Measurements from ENCODE around the gene NRARP. TPM values are rescaled to one million over a fixed set of nuclear protein-coding genes. Genes with fewer than 3 reads are reported as not detected.
"Not testable (repeated sequence)": the region's sequence is repeated elsewhere in the genome, so short reads cannot be mapped to it uniquely, and the experiment has no call there.

Gene NRARP
- total RNA-seq, 1 experiment from 2014 or later = 24.7 TPM

DNA sequence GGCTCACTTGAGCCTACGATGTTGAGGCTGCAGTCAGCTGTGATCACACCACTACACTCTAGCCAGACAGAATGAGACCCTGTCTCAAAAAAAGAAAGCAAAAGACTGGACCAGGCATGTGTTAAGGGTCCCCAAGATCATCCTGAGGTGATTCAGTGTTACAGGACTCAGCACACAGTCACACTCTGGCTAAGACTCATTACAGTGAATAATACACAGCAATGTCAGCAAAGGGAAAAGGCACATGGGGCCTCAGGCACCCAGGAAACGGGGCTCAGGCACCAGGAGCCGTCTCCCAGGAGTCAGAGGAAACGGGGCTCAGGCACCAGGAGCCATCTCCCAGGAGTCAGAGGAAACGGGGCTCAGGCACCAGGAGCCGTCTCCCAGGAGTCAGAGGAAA, 39.2 kb upstream of the NRARP start:
- Histone ChIP-seq H3K4me3 (ENCODE audit: low read depth, low read length) (no peak overlapping the region), H3K36me3 (ENCODE audit: control insufficient read depth, insufficient read depth, low read length) (no peaks in the 10 kb centered on the region), H3K4me1 (no peaks in the 10 kb centered on the region), H3K9me3 (peaks cover 8% of the 10 kb centered on the region), H3K27me3 (replicated peaks; ENCODE audit: control insufficient read depth, insufficient read depth, low read length) (no peaks in the 10 kb centered on the region)
- ChIA-PET POLR2A (no interaction called here), CTCF (no interaction called here)
- Mint-ChIP-seq H3K36me3 (ENCODE audit: insufficient read depth, unreplicated experiment) (no peaks in the 10 kb centered on the region), H3K4me1 (ENCODE audit: low read depth, unreplicated experiment) (no peaks in the 10 kb centered on the region), H3K4me3 (ENCODE audit: unreplicated experiment) (no peak overlapping the region), H3K27me3 (ENCODE audit: insufficient read depth, unreplicated experiment) (no peaks in the 10 kb centered on the region), H3K9me3 (ENCODE audit: unreplicated experiment) (no peaks in the 10 kb centered on the region), H3K27ac (ENCODE audit: unreplicated experiment) (no peak overlapping the region)
- intact Hi-C loops (cut with micrococcal nuclease; ENCODE audit: unreplicated experiment) = no loop called here
- no TSS peak for BruUV-seq (replicated peaks)
- DNase-seq = no peak
- TF ChIP-seq, protein P1, sequence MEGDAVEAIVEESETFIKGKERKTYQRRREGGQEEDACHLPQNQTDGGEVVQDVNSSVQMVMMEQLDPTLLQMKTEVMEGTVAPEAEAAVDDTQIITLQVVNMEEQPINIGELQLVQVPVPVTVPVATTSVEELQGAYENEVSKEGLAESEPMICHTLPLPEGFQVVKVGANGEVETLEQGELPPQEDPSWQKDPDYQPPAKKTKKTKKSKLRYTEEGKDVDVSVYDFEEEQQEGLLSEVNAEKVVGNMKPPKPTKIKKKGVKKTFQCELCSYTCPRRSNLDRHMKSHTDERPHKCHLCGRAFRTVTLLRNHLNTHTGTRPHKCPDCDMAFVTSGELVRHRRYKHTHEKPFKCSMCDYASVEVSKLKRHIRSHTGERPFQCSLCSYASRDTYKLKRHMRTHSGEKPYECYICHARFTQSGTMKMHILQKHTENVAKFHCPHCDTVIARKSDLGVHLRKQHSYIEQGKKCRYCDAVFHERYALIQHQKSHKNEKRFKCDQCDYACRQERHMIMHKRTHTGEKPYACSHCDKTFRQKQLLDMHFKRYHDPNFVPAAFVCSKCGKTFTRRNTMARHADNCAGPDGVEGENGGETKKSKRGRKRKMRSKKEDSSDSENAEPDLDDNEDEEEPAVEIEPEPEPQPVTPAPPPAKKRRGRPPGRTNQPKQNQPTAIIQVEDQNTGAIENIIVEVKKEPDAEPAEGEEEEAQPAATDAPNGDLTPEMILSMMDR (IDR thresholded peaks at IDR 0.05; ENCODE audit: insufficient read depth in 1 of 2, low read depth in 1 of 2, low read length in 1 of 2, severe bottlenecking in 1 of 2, unreplicated experiment in 1 of 2) = no peak

DNA sequence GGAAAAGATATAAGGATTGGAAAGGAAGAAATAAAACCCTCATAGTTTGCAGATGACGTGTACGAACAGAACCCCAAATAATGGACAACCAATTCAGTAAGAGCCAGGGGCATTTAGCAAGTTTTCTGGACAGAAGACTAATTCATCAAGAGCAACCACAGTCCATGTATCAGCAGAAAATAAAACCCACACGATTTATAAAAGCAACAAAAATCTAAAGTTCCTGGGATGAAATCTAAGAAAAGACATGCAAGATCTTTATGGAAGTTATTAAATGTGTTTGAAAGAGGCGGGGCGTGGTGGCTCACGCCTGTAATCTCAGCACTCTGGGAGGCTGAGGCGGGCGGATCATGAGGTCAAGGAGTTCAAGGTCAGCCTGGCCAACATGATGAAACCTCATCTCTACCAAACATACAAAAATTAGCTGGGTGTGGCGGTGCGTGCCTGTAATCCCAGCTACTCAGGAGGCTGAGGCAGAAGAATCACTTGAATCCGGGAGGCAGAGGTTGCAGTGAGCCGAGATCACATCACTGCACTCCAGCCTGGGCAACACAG, 37.9 kb upstream of the NRARP start:
- BruUV-seq (replicated peaks); intact Hi-C loops (cut with micrococcal nuclease; ENCODE audit: unreplicated experiment); H3K27me3 Mint-ChIP-seq (ENCODE audit: insufficient read depth, unreplicated experiment); CTCF ChIA-PET; H3K27me3 ChIP-seq (replicated peaks; ENCODE audit: control insufficient read depth, insufficient read depth, low read length); DNase-seq; H3K9me3 Mint-ChIP-seq (ENCODE audit: unreplicated experiment); POLR2A ChIA-PET; H3K4me1 ChIP-seq; H3K36me3 Mint-ChIP-seq (ENCODE audit: insufficient read depth, unreplicated experiment); H3K4me1 Mint-ChIP-seq (ENCODE audit: low read depth, unreplicated experiment); H3K4me3 ChIP-seq (ENCODE audit: low read depth, low read length); H3K27ac Mint-ChIP-seq (ENCODE audit: unreplicated experiment); H3K4me3 Mint-ChIP-seq (ENCODE audit: unreplicated experiment); H3K9me3 ChIP-seq; H3K36me3 ChIP-seq (ENCODE audit: control insufficient read depth, insufficient read depth, low read length): not testable (repeated sequence)

DNA sequence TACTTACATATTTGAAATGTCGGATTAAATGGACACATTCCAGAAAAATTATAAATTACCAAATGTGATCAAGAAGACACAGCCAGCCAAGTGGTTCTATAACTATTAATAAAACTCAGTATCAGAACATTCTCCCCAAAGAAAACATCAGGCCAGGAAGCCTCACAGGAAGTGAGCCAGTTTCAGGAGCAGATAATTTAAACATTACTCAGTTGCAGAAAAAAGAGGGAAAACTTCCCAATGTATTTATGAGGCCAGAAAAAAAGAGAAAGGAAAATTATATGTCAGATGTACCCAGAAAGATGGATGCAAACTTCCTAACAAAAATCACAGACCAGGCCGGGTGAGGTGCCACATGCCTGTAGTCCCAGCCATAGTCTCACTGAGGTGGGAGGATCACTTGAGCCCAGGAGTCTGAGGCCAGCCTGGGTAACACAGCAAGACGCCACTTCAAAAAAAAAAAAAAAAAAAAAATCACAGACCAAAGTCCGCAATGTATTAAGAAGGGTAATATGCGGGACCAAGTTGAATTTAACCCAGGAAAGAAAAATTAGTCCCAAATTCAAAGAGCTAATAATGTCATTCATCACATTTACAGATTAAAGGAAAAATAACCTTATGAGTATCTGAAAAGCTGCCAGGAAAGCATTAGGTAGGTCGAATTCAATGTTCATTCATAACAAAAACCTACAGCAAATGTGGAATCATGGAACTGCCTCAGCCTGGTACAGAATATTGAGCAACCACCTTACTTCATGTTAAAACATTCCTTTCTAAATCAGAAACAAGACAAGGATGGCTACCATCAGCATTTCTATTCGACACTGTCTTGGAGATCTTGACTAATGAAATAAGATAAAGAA, 37.2 kb upstream of the NRARP start:
- Histone ChIP-seq H3K4me3 (ENCODE audit: low read depth, low read length) (no peak overlapping the region), H3K36me3 (ENCODE audit: control insufficient read depth, insufficient read depth, low read length) (no peaks in the 10 kb centered on the region), H3K9me3 (peaks cover 8% of the 10 kb centered on the region), H3K27me3 (replicated peaks; ENCODE audit: control insufficient read depth, insufficient read depth, low read length) (no peaks in the 10 kb centered on the region), H3K4me1 (no peaks in the 10 kb centered on the region)
- Mint-ChIP-seq H3K9me3 (ENCODE audit: unreplicated experiment) (no peaks in the 10 kb centered on the region), H3K36me3 (ENCODE audit: insufficient read depth, unreplicated experiment) (no peaks in the 10 kb centered on the region), H3K27me3 (ENCODE audit: insufficient read depth, unreplicated experiment) (no peaks in the 10 kb centered on the region), H3K27ac (ENCODE audit: unreplicated experiment) (no peak overlapping the region), H3K4me3 (ENCODE audit: unreplicated experiment) (no peak overlapping the region), H3K4me1 (ENCODE audit: low read depth, unreplicated experiment) (no peaks in the 10 kb centered on the region)
- CTCF ChIA-PET = no interaction called here
- intact Hi-C loops (cut with micrococcal nuclease; ENCODE audit: unreplicated experiment) = no loop called here
- no peak for DNase-seq
- POLR2A ChIA-PET = no interaction called here
- no TSS peak for BruUV-seq (replicated peaks)
- TF ChIP-seq, protein P1 (IDR thresholded peaks at IDR 0.05; ENCODE audit: insufficient read depth in 1 of 2, low read depth in 1 of 2, low read length in 1 of 2, severe bottlenecking in 1 of 2, unreplicated experiment in 1 of 2) = no peak

All from Caco-2 (cell line).